ENCODE data around the gene MDN1.

DNA sequence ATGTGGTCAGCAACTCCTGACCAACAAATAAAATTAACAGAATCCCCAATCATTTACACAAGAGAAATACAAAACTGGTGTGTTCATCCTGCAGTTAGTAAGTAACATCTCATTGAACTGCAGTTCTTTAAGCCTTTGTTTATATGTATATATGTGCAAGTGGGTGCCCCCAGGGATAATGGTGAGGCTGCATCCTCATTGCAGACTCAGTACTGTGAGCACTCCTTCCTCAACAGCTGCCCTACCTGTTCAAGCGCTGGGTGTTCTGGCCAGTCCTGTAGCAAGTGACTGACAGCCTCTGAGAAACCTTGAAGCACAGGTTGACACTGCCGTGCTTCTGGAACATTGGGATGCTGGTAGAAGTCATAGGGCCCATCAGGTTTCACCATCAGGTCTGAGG lies 131.3 kb downstream of the MDN1 start:
- no peak for TF ChIP-seq ZNF274 (IDR thresholded peaks at IDR 0.05; ENCODE audit: low read depth, low read length)
- no peak for TF ChIP-seq SUZ12 (IDR thresholded peaks at IDR 0.05; ENCODE audit: extremely low read depth, insufficient read depth, insufficient read length)
- TF ChIP-seq YY1 (IDR thresholded peaks at IDR 0.05; ENCODE audit: insufficient read depth, insufficient read length) = no peak
